C4-2B (cell line): ENCODE results near the gene ACTL6B.

ENCODE experiments used
- CTCF ChIP-seq: fragments of 450-650 bp; conservative IDR thresholded peaks from 2 replicates; pipeline ENCODE4 v1.5.1; 2017; ENCODE audit warnings: mild to moderate bottlenecking
- ZFX ChIP-seq: fragments of 450-650 bp; IDR thresholded peaks from 2 replicates; pipeline ENCODE4 v1.6.1; 2017

GRCh38 chr7:100685631-100686145, 29.4 kb upstream of the ACTL6B start:
- TF ChIP-seq CTCF (no peak), ZFX (no peak)
